ENCODE results near the gene HAUS6. TPM values are rescaled to one million over a fixed set of nuclear protein-coding genes. Genes with fewer than 3 reads are reported as not detected.

HAUS6 gene
- total and polyA plus RNA-seq, 2 of the 13 experiments (the other 11 are each of a cell fraction or from before 2014, with no cell fraction given) = 9.8 to 31.1 TPM

DNA sequence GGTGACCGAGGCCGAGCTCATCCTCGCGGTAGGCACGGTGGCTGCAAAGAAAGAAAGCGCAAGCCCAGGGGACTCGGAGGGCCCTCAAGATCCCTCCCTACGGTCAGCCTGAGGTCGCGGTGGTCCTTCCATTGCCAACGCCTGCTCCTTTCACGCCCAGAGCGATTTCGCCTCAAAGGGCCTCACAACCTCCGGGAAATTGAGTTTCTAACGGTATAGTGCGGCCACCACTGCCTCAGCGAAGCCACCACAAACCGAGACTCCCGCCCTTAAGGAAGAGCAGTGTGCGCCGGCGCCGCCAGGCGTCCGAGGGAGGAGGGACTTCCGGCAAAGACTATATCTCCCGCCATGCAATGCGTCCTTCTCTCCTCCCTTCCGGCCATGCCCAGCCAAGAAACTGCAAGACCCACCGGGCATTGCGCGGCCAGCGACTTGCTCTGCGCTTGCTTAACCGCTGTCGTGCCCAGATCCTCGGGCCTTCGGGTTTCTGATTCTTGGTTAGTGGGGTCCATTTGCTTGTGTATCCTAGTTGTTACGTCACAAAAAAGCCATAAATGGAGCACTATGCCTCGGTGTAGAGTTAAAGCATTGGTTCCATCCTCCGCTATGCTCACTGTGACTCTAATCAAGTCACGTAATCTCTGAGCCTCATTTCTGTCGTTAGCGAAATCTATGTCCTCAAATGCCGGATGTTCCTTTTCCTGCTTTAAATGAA is at the start of gene HAUS6 (continued):
- TF ChIP-seq THAP11 (CRISPR knock-in tag; IDR thresholded peaks at IDR 0.05) (peak; percentile 98), SKI (IDR thresholded peaks at IDR 0.05; ENCODE audit: partially characterized antibody) (no peak), ATF3 (CRISPR knock-in tag; IDR thresholded peaks at IDR 0.05) (no peak), MLX (CRISPR knock-in tag; IDR thresholded peaks at IDR 0.05) (no peak), ZNF280D (CRISPR knock-in tag; IDR thresholded peaks at IDR 0.05) (peak; percentile 64; the same call in 1 of the 2 replicates), TGIF2 (CRISPR knock-in tag; IDR thresholded peaks at IDR 0.05) (peak; percentile 53; the same call in 1 of the 2 replicates), RARG (CRISPR knock-in tag; IDR thresholded peaks at IDR 0.05; ENCODE audit: low read depth) (no peak), DNMT3B (CRISPR knock-in tag; conservative IDR thresholded peaks at IDR 0.05) (no peak), TAF1 (CRISPR knock-in tag; IDR thresholded peaks at IDR 0.05) (peak; percentile 75), EZH2 (conservative IDR thresholded peaks at IDR 0.05; ENCODE audit: low read depth, low read length) (no peak), SRSF9 (IDR thresholded peaks at IDR 0.05; ENCODE audit: borderline replicate concordance, insufficient read depth, low read depth, low read length, poor library complexity, severe bottlenecking) (no peak), NFE2L2 (IDR thresholded peaks at IDR 0.05; ENCODE audit: low read length) (no peak), MXD4 (CRISPR knock-in tag; IDR thresholded peaks at IDR 0.05) (no peak), ELF3 (CRISPR knock-in tag; IDR thresholded peaks at IDR 0.05) (peak; percentile 72), KMT2B (CRISPR knock-in tag; IDR thresholded peaks at IDR 0.05) (peak; percentile 88), ATF1 (CRISPR knock-in tag; IDR thresholded peaks at IDR 0.05) (peak; percentile 63; the same call in 1 of the 2 replicates), HOXA9 (CRISPR knock-in tag; IDR thresholded peaks at IDR 0.05; ENCODE audit: borderline replicate concordance) (no peak; the same call in 1 of the 2 replicates), SRY (CRISPR knock-in tag; IDR thresholded peaks at IDR 0.05) (0 out of 2 replicates have a peak, but pooled peaks have one; percentile 47), SP4 (CRISPR knock-in tag; IDR thresholded peaks at IDR 0.05) (peak; percentile 67)
- TF ChIP-seq, protein P1, sequence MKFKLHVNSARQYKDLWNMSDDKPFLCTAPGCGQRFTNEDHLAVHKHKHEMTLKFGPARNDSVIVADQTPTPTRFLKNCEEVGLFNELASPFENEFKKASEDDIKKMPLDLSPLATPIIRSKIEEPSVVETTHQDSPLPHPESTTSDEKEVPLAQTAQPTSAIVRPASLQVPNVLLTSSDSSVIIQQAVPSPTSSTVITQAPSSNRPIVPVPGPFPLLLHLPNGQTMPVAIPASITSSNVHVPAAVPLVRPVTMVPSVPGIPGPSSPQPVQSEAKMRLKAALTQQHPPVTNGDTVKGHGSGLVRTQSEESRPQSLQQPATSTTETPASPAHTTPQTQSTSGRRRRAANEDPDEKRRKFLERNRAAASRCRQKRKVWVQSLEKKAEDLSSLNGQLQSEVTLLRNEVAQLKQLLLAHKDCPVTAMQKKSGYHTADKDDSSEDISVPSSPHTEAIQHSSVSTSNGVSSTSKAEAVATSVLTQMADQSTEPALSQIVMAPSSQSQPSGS (CRISPR knock-in tag; IDR thresholded peaks at IDR 0.05) = 0 out of 2 replicates have a peak, but pooled peaks have one; percentile 39
- TF ChIP-seq, protein P2, sequence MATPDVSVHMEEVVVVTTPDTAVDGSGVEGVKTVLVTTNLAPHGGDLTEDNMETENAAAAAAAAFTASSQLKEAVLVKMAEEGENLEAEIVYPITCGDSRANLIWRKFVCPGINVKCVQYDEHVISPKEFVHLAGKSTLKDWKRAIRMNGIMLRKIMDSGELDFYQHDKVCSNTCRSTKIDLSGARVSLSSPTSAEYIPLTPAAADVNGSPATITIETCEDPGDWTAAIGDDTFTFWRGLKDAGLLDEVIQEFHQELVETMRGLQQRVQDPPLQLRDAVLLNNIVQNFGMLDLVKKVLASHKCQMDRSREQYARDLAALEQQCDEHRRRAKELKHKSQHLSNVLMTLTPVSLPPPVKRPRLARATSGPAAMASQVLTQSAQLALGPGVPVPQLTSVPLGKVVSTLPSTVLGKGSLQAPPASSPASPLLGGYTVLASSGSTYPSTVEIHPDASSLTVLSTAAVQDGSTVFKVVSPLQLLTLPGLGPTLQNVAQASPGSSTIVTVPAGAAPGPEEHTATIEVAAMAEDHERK (CRISPR knock-in tag; IDR thresholded peaks at IDR 0.05; ENCODE audit: low read depth) = no peak
- TF ChIP-seq, protein P3, sequence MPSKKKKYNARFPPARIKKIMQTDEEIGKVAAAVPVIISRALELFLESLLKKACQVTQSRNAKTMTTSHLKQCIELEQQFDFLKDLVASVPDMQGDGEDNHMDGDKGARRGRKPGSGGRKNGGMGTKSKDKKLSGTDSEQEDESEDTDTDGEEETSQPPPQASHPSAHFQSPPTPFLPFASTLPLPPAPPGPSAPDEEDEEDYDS (CRISPR knock-in tag; IDR thresholded peaks at IDR 0.05) = peak; percentile 77
- TF ChIP-seq, protein P4, sequence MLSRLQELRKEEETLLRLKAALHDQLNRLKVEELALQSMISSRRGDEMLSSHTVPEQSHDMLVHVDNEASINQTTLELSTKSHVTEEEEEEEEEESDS (CRISPR knock-in tag; IDR thresholded peaks at IDR 0.05; ENCODE audit: borderline replicate concordance) = no peak

All from HepG2 (cell line).